GM21390 (cell line): Measurements from ENCODE around the gene PADI1.

Experiments used
- ATAC-seq: cut with Tn5 transposase; IDR thresholded peaks from one replicate; pipeline ENCODE4 v1.9.1; 2021; ENCODE audit not compliant: unreplicated experiment

The PADI1 gene

GRCh38 chr1:17181781-17182464 lies 23.0 kb upstream of the PADI1 start:
- no peak for ATAC-seq

GRCh38 chr1:17183388-17184160 lies 21.4 kb upstream of the PADI1 start:
- ATAC-seq = no peak

DNA sequence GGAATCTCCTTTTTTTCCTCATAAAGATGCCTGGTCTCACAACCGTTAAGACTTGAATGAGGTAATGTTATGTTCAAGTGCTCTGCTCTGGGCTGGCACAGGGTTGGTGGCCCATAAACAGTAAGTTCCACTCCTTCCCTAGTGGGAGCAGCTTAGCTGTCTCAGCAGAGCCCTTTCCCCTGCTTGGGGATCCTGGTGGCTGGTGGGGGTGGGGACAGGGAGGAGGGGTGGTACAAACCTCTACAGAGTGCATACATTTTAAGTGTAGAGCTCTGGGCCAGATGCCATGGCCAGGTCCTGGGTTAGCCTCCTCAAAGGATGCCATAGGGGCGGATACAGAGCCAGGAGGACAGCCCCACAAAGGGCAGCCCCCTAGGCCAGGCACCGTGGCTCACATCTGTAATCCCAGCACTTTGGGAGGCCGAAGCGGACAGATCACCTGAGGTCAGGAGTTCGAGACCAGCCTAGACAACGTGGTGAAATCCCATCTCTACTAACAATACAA lies 20.7 kb upstream of the PADI1 start:
- ATAC-seq = no peak

GRCh38 chr1:17184822-17185484 lies 20.0 kb upstream of the PADI1 start:
- ATAC-seq = no peak

DNA sequence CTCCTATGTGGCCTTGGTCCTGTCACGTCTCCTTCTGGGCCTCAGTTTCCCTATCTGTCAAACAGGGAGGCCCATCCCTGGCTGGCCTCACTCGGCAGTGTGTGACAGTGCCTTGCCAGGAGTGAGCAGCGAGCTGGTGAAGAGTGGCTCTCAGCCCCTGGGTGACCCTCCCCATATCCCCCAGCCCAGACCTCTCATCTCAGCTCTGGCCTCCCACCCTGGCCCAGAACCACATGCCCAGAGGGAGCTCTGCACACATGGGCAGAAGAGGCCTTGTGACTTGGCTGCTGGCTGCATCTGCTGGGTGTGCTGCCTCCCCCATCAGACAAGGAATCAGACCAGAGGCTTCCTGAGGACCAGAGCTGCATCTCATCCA lies 19.5 kb upstream of the PADI1 start:
- ATAC-seq = no peak

- ATAC-seq = no peak
These were observed 18.6 kb upstream of the PADI1 start for GRCh38 chr1:17186216-17186909.

DNA sequence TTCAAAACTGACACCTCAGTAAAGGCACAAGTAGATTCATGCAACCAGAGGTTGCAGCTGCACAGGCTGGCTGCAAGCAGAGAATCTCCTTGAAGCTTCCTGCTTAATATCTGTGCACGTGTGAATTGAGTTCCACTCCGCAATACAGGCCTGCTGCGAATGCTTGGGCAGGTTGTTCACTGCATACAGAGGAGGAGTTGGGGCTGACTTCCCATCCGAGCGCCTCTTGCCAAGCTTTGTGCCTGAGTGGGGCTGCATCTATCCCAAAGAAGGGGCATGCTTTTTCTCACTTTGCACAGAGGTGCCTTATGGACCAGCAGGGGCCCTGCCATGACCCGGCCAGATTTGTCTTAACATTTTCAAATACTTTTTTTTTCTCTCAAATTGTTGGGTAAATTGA lies 17.9 kb upstream of the PADI1 start:
- ATAC-seq = no peak

DNA sequence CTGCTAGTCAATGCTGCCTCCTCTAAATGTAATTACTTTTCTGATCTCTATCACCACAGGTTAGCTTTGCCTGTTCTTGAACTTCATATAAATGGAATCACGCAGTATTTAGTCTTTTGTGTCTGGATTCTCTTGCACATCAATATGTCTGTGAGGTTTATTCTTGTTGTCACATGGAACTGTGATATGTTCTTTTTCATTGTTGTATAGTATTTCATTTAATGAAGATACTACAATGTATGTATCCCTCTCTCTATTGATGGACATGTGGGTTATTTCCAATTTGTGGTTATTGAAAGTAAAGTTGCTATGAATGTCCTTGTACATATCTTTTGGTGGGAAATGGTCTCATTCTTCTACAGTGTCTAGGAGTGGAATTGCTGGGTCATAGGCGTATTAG lies 16.7 kb upstream of the PADI1 start:
- no peak for ATAC-seq

DNA sequence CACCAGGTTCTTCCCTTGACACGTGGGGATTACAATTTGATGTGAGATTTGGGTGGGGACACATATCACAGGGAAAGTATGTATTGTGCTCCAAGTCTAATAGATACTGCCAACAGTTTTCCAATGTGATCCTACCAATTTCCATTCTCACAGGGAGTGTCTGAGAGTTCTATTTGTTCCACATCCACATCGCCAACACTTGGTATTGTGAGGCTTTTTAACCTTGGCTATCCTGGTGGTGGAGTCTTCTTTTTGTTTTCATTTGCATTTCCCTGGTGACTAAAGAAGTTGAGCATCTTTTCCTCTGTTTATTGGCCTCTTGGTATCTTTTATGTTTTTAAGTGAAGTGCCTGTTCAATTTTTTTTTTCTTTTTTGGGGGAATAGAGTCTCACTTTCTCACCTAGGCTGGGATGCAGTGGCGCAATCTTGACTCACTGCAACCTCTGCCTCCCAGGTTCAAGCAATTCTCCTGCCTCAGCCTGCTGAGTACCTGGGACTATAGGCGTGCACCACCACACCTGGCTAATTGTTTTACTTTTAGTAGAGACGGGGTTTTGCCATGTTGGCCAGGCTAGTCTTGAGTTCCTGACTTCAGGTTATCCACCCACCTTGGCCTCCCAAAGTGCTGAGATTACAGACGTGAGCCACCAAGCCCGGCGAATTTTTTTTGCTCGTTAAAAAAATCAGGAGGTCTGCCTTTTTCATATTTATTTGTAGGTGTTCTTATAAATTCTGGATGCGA lies 15.9 kb upstream of the PADI1 start:
- ATAC-seq = no peak

GRCh38 chr1:17189632-17189990 lies 15.3 kb upstream of the PADI1 start:
- no peak for ATAC-seq

DNA sequence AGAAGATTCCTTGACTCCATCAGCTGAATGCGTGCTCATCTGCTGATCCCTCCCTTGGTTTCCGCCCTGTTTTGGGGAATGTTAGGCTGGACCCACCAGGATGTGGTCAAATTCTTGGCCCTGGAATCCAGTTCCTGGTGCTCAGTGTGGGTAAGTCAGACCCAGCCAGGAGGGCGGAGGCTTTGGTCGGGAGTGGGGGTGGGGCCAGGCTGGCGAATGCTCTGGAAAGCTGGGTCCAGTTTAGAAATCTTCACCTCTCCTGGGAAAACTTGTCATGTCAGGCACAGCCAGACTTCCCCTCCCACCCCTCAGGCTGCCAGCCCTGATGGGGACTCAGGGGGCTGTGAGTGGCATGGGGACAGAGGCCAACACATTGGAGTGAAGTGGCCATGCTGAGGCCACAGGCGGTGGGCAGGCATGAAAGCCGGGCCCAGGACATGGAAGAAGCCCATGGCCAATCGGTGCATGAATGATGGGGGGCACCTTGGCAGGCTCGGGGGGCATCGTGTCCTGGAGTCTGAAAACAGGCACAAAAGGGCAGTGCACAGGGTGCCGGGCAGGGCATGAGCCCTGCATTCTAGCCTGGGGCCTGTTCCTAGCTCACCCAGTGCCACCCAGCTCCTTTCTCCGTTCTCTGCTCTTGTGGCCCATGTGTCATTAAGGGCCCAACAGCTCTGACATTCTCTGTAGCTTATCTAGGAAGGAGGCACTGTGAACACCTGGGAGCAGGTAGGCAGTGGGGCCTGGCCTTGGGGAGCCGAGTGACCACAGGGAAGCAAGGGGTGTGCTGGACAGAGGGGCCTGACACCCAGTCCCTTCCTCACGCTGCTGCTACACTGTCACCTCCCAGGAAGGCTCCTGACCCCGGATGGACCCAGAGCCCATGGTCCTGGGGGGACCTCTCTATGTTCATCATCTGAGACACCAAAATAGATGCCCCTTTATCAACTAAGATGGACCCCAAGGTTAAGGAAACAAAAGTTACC lies 14.6 kb upstream of the PADI1 start:
- no peak for ATAC-seq

DNA sequence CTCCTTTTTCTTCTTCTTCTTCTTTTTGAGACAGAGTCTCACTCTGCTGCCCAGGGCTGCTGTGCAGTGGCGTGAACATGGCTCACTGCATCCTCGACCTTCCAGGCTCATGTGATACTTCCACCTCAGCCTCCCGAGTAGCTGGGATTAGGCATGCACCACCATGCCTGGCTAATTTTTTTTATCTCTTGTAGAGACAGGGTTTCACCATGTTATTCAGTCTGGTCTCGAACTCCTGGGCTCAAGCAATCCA lies 13.0 kb upstream of the PADI1 start:
- ATAC-seq = no peak

DNA sequence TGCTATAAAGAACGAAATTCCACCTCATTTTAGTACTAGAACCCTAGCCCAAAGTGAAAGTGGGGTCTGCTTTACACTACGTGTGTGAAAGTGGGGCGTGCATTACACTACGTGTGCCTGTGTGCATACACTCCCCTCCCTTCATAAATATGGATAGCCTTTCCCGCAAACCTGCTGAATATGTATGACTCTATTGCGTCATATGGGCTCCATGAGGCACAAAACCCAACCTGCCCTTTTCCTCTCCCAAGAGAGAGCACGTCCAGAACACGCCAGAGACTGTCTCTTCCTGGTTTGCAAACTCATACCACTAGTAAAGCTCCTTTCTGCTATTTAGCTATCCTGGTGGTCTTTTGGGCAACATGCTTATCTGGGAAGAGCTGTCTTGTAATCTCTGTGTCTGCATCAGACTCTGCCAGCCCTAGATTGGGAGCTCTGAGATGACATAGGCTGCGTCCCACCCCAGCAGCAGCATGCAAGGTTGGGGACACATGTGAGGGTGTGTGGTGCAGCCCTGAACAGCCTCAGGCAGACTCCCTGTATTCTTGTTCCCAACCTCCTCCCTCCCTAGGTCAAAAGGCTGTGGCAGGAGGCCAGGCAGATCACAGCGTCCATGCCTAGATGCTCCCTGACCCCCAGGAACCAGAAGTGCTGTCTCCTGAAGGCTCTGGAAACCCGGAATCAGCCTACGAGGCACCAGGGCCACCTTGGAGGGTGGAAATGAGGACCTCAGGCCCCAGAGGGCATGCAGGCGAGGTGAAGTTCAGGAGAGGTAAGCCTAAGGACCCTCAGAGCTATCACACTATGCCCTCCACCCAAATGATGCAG lies 12.3 kb upstream of the PADI1 start:
- ATAC-seq = no peak

GRCh38 chr1:17193222-17194132 lies 11.5 kb upstream of the PADI1 start:
- ATAC-seq = no peak

GRCh38 chr1:17194133-17194475 lies 10.8 kb upstream of the PADI1 start:
- no peak for ATAC-seq

DNA sequence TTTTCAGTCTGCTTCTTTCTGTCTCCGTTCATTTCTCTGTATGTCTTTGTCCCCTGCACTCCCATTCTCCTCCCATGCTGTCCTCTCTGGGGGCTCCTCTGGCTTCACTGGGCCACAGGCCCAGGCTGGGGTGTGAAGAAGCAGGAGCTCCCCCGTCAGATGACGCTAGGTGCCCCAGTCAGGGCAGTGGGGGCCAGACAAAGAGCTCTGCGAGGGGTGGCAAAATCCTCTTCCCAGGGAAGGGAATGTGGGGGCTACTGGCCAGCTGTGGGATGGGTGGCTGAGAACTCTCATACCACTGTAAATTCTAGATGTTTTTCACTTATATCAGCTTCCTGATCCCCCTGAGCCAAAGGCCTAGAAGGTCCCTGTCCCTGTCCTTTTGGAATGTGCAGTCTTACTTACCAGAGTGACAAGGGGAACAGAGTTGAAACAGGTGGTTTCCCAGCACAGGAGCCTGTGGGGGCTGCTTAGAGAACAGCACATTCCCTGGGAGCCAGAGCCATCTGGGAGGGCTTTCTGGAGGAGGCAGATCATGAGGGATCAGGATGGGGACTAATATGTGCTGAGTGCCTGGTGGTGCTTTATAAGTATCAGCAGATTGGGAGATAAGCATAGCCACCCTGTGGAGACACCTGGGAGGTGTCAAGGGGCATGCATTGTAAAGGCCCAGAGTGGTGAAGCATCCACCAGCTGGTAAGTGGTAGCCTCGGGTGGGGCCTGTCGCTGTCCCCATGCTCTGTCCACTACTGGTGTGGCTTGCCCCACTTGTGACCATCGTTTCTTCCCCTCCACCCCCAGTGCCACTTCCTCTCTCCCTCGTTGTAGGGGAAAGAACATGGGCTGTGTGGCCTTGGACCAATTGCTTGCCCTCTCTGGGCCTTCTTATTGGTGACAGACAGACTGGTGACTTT lies 10.1 kb upstream of the PADI1 start:
- ATAC-seq = no peak

- ATAC-seq = no peak
These were observed 9.2 kb upstream of the PADI1 start for GRCh38 chr1:17195731-17196130.
